Activated T-helper 9 cell treated with anti-CD3 and anti-CD28 coated beads, Interleukin-2, amount 50 U/mL, for 16 hours (primary cell): ENCODE results near the gene SCN2A.
"Not testable (repeated sequence)": the region's sequence is repeated elsewhere in the genome, so short reads cannot be mapped to it uniquely, and the experiment has no call there.

Experiments used
- DNase-seq: peaks from one replicate; pipeline ENCODE4 v3.0.0-alpha.2; 2020; ENCODE audit warnings: low read depth

Gene SCN2A

DNA sequence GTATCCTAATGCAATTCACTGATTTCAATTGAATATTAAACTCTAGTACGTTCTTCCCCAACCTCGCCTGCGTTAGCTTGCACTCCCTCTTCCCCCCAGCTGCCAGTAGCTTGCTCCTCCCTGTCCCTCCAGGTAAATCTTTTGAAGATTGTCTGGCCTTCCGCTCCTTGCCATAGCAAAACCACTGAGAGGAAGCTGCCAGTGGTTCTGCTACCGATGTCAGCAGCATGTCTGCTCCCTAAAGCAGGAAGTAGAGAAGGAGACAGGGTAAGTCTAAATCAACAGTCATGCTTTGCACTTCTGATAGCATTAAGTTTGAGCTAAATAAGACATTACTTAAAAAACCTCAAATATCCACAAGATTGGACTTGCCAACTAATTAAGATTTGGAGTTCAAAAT lies 89.1 kb downstream of the SCN2A start:
- DNase-seq = no peak

- DNase-seq = not testable (repeated sequence)
These were observed 105.1 kb downstream of the SCN2A start for GRCh38 chr2:165344276-165344675.

DNA sequence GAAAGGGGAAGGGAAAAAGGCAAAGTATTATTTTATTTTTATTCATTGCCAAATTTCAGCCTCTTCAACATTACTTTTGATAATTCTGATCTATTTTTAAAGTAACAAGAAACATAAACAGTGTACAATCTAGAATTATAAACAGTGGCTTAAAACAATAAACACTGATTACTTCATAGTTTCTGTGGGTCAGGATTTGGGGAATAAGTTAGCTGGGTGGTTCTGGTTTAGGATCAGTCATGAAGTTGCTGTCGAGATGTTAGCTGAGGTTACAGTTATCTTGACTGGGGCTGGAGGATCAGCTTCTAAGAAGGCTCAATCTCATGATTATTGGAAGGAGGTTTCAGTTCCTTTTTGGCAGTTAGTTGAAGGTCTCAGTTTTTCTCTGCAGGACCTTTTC lies 109.2 kb downstream of the SCN2A start:
- no peak for DNase-seq

DNA sequence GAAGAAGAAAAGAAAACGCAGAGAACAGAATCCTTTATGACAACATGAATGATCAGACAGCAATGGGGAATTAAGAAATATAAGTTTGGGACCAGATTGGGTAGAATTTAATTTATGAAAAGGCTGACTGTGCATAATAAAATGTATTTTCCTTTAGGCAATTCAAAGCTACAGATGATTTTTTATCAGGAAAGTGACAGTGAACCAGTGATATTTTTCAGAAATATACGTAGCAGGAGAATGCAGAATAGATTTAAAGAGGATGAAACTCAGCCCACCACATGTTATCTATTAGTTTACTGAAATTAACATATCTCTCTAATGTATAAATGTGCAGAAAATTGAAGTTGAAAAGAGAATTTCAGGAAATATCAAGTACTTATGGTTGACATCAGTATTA lies 110.0 kb downstream of the SCN2A start:
- no peak for DNase-seq

- DNase-seq = no peak
These were observed 118.5 kb downstream of the SCN2A start for GRCh38 chr2:165357758-165358157.

DNA sequence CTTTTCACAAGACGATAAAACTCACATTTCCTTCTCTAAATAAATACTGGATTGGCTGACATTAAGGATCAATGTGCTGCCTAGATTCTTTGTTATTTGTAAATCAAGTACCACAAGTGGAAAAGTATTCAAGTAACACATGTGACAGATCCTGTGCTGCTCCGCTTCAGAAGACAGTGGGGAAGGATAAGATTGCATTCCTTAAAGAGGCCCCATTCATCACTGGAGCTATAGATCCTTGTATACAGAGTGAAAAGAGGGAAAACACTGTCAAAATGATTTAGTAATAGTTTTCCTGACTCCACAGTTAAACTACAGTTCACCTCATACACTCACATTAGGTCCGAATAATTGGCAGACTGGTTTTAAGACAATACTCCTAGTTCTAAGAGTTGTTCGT lies 122.3 kb downstream of the SCN2A start:
- no peak for DNase-seq

DNA sequence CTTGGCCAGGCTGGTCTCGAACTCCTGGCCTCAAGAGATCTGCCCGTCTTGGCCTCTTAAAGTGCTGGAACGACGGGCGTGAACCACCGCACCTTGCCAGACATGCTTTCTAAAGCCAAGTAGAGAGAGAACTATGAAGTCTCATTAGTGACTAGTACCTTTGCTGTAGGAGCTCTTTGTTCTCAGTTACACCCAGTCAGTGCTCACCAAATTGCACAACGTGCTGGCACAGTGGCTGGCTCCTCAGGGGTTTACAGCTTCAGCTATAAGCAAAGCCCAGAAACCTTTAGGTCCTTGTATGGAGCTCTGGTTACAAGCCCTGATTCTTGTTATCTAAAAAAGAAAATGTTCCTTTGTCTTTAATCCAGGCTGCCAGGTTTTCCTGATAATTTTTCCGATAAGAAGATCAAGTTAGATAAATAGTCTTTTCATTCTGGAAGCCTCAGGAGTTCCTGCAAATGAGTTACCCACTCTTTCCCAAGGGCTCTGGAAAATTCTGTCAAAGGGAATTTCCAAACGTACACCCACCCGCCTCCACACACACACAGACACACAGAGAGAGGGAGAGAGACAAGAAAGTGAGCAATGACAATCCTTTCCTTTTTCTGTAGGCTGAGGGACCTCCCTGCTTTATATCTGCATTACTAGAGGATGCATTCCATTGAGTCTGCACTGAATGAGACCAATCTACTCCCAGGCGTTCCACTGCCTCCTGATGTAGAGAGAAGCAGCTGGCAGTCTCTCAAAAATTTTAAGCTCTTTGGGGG lies 130.1 kb downstream of the SCN2A start:
- DNase-seq = no peak

- DNase-seq = no peak
These were observed 130.7 kb downstream of the SCN2A start for GRCh38 chr2:165369898-165370296.

- DNase-seq = no peak
These were observed 132.1 kb downstream of the SCN2A start for GRCh38 chr2:165371356-165371755.

GRCh38 chr2:165373278-165374010 lies 134.2 kb downstream of the SCN2A start:
- DNase-seq = no peak

GRCh38 chr2:165376571-165376975 lies 137.4 kb downstream of the SCN2A start:
- DNase-seq = no peak

- no peak for DNase-seq
These were observed 143.1 kb downstream of the SCN2A start for GRCh38 chr2:165382362-165382761.

- DNase-seq = no peak
These were observed 151.7 kb downstream of the SCN2A start for GRCh38 chr2:165390875-165391274.

- DNase-seq = no peak
These were observed 152.6 kb downstream of the SCN2A start for GRCh38 chr2:165391791-165392190.

- not testable (repeated sequence) for DNase-seq
These were observed 159.4 kb downstream of the SCN2A start for GRCh38 chr2:165398603-165399002.

- DNase-seq = no peak
These were observed 162.2 kb downstream of the SCN2A start for GRCh38 chr2:165401285-165401852.

GRCh38 chr2:165402162-165402561 lies 162.9 kb downstream of the SCN2A start:
- no peak for DNase-seq

DNA sequence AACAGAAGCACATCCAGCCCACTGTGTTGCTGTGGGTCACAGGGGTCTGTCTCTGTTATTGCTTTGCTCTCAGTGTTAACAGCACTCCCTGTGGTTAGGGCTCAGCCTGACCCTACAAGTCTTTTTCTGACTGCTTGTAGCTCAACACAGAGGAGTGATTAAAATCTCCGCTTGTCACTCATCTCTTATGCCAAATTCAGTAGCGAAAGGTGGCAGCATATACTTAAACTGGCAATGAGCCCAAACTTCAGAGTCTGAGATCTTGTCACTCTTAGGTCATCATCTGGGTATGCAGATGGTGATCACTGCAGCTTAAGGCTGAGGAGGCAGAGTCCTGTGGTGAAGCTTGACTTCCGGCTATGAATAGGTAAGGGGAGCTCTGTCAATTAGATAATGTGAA lies 167.0 kb downstream of the SCN2A start:
- no peak for DNase-seq

DNA sequence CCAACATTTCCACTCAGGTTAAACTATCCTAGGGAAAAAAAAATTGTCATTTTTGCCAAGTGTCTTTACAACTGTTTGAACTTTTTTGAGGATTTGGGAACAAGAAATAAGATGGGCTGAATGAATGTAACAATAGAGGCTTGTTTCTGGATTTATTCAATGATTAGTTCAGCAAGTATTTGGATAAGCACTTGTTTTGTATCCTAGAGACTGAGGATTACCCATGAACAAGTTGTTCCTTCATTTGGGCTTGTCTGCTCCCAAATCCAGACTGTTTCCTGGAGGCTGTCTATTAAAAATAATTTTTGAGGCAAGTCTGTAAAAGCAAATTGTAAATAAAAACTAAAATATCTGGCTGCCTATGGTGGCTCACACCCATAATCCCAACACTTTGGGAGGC lies 168.3 kb downstream of the SCN2A start:
- no peak for DNase-seq

GRCh38 chr2:165408186-165408585 lies 169.0 kb downstream of the SCN2A start:
- no peak for DNase-seq

DNA sequence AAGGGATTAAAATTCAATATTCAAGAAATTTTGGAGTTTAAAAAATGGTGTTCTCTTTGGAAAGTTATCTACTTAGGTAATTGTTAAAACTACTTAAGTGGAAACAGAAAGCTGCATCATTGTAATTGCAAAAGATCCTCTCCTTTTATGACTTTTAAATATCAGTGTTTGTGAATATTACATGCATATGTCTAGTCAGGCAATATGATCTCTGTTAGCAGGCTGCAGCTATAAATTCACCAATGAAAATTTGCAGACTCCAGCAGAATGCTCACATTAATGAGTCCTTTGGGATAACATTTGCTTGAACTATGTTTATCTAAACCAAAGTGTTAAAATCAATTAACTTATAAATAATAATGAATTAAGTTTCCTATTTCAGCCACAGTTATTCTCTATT lies 171.1 kb downstream of the SCN2A start:
- DNase-seq = no peak

GRCh38 chr2:165414187-165414586 lies 175.0 kb downstream of the SCN2A start:
- no peak for DNase-seq

GRCh38 chr2:165417009-165417408 lies 177.8 kb downstream of the SCN2A start:
- no peak for DNase-seq
